ENCODE data around the gene NAAA.
"Not testable (repeated sequence)": the region's sequence is repeated elsewhere in the genome, so short reads cannot be mapped to it uniquely, and the experiment has no call there.

Gene NAAA

GRCh38 chr4:75919920-75920319 is 20.9 kb downstream of the NAAA start:
- DNase-seq (ENCODE audit: low spot score), result peak; percentile 52

DNA sequence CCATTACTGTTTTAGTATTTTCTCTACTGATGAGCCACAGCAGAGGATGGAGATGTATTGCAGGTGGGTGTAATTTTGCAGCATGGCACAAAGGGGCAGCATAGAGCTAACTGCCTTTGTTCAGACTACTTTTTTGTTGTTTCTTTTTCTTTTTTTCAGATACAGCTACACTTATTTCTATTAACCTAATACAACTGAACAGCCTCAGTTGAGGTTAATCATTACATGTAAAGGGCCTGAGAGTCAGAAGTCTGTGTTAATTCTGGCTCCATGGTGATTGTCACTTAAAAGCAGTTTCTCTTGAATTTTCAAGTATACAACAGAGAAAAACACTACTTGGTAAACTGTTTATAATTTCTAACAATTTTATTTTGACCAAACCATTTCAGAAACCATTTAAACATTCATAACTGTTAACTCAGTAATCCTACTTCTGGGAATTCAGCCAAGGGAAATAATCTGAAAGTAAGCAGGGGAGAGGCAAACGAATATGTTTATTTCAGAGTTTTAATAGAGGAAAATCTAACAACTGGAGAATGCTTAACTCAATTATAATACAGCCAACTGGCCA is 24.6 kb downstream of the NAAA start:
- peak; percentile 73 for DNase-seq (ENCODE audit: low spot score)

DNA sequence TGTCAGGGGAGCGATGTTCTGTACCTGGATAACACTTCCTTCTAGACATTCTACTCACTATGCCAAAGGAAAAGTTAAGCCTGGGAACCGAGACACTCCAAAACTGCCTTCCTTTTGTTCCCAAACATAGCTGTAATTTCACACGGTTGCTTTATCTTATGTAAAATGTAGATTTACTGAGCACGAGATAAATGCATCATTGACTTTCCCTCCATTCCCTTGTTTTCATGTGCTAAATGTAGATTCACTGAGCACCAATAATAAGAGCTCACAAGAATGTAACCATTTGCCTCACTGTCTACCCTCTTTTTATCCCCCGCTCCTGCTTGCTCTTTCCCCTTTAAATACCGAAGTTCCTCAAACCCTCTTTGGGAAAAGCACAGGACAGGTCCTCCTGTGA is 27.8 kb downstream of the NAAA start:
- no peak for DNase-seq (ENCODE audit: low spot score)

DNA sequence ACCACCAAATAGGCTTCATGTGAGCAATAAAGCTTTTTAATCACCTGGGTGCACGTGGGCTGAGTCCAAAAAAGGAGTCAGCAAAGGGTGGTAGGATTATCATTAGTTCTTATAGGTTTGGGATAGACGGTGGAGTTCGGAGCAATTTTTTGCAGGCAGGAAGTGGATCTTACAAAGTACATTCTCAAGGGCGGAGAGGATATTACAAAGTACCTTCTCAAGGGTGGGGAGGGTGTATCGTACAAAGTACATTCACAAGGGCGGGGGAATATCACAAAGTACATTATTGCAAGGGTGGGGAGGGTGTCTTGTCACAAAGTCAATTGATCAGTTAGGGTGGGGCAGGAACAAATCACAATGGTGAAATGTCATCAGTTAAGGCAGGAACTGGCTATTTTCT is 30.0 kb downstream of the NAAA start:
- not testable (repeated sequence) for DNase-seq (ENCODE audit: low spot score)

- DNase-seq (ENCODE audit: low spot score), result no peak
These were observed 31.4 kb downstream of the NAAA start for GRCh38 chr4:75909405-75909804.

GRCh38 chr4:75908555-75908954 is 32.3 kb downstream of the NAAA start:
- no peak for DNase-seq (ENCODE audit: low spot score)

GRCh38 chr4:75907966-75908365 is 32.8 kb downstream of the NAAA start:
- DNase-seq (ENCODE audit: low spot score), result no peak

DNA sequence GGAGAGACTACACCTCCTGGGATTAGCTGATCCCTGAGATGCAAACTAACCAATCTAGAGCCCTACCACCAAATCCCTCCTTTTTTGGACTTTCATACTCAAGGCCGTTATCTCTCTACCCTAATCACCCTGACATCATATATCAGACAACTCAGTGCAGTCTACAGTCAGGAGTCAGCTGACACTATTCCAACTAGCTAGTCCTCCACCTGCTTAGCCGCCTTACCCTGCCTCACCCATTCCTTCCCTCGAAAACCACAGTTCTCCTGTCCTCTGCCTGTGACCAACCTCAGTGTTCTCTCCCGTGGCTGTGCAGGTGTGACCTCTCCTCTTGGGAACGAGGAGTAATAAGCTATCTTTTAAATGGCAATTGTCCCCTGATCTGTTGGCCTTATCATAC is 36.7 kb downstream of the NAAA start:
- DNase-seq (ENCODE audit: low spot score), result no peak

DNA sequence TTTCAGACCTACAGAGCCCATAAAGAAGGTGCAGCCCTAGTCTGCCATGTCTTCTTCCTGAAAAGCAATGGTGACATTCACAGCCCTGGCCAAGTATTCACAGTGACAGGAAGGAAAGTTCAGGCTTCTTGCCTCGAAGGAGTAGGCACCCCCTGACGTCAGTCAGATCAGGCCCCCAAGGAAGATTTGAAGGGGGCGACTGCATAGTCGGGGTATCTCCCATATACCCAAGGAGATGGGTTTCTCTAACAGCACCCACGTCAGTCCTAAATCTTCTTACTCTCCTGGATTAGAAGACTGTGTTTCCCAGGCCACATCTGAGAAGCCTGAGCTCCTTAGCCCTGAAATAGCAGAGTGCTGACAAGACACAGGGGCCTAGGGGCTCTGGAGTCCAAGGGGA is 38.5 kb downstream of the NAAA start, which contains the start of gene PPEF2:
TSS of gene PPEF2 (minus strand) at position 101 of the 400 bp plus-strand sequence. CDS start 6,127 bp downstream, outside the sequence.
- DNase-seq (ENCODE audit: low spot score), result no peak

GRCh38 chr4:75898536-75898935 is 42.3 kb downstream of the NAAA start:
- DNase-seq (ENCODE audit: low spot score), result no peak

DNA sequence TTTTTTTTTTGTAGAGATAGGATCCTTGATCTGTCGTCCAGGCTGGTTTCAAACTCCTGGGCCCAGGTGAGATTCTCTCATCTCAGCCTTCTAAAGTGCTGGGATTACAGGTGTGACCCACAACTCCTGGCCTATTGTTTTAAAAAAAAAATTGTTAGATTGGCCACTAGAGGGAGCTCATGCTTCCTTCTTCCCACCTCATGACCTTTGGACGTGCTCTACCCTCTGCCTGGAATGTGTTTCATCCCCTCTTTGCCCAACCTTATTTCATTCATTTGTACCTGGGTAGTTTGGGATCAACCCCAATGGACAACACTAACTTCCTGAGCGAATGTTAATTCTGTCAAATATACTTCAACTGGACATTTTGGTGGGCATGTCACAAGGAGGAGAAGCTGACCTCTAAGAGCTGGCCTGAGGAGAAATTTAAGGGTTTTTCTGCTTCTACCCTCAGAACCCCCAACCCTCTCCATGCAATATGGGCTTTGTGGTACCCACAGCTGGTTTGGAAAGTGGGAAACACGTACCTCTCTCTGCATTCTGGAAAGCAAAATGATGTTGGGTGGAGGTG is 45.0 kb downstream of the NAAA start:
- no peak for DNase-seq (ENCODE audit: low spot score)

- DNase-seq (ENCODE audit: low spot score), result no peak
These were observed 48.3 kb downstream of the NAAA start for GRCh38 chr4:75892508-75892907.

DNA sequence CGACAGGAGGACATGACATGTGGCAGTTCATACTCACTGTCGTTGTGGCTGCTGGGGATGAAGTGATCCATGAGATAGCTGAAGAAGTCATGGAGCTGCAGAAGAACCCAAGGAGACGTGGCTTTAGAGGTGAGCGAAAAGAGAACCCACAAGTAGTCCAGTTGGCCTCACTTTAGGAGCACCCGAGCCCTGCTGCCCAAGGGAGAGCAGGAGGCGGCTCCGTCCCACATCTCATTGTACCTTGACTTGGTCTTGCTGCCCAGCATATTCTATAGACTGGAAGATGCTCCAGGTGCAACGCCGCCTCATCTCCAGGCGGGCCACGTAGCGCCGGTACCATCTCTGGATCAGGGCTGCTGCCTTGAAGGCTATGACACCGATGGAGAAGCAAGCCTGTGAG is 49.2 kb downstream of the NAAA start:
- DNase-seq (ENCODE audit: low spot score), result no peak

DNA sequence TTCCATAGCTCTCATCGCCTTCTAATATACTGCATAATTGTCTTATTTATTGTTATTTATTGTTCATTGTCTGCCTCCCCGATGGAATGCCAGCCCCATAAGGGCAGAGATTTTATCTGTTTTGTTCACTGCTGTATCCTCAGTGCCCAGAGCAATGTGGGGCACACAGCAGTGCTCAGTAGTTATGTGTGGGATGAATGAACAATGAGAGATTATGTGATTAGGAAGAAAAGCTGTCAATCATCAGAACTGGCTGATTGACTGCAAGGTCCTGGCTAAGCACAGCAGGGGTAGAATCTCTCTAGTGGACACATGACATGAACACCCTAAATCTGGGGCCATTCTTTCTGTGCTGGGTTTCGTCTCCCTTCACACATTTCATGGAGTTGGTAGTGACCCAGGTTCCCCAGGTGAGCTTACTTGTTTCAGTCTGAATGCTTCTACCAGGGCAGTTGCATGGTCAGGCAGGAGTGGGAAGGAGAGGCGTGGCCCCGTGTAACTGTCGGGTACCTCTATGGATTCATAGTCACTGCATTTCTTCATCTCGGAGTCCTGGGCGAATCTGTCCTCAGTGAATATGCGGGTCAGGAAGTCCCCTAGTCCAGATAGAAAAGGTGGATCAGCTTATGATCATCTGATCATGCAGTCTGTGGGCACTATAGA is 51.1 kb downstream of the NAAA start:
- no peak for DNase-seq (ENCODE audit: low spot score)

- DNase-seq (ENCODE audit: low spot score), result no peak
These were observed 54.7 kb downstream of the NAAA start for GRCh38 chr4:75886104-75886503.

GRCh38 chr4:75881476-75881875 is 59.3 kb downstream of the NAAA start:
- DNase-seq (ENCODE audit: low spot score), result no peak

- no peak for DNase-seq (ENCODE audit: low spot score)
These were observed 60.5 kb downstream of the NAAA start for GRCh38 chr4:75880278-75880677.

DNA sequence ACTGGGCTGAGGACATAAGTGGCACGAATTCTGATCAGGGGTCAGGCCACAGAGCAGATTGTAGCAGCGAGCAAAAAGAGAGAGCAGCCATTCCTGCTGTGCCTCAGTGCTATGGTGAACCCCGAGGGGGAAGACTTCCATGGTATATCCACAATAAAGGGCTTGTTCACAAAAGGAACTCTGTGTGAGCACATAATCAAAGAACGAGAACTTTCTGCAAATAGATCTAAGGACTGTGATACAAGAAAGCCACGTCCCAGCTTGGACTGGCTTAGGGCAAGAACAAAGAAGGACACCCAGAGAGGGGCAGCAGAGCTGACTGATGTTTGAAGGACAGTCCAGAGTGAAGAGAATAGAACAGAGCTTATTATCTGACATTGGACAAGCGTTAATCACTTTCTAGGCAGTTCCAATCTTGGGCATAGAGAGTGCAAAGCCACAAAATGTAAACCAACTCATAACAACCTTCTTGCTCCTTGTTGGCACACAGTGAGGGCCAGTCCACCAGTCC is 62.5 kb downstream of the NAAA start:
- DNase-seq (ENCODE audit: low spot score), result no peak

DNA sequence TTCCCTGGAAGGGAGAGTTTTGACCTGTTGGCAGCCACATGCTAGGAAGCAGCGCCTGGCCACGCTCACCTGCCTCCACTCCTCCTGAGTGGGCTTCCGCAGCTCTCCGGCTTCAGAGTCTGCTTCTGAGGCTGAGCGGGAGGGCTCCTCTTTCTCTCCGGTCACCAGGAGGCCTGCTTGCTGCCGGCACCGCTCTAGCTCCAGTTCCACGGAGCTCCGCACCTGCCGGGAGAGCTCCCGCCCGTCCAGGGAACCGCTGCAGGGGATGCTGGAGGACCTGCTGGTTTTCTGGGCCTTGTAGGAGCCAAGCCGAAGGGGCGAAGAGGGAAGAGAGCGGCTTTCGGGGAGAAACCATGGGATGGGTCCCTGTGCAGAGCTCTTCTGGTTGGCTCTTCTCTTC is 64.6 kb downstream of the NAAA start:
- DNase-seq (ENCODE audit: low spot score), result no peak

- DNase-seq (ENCODE audit: low spot score), result no peak
These were observed 71.7 kb downstream of the NAAA start for GRCh38 chr4:75869100-75869499.

DNA sequence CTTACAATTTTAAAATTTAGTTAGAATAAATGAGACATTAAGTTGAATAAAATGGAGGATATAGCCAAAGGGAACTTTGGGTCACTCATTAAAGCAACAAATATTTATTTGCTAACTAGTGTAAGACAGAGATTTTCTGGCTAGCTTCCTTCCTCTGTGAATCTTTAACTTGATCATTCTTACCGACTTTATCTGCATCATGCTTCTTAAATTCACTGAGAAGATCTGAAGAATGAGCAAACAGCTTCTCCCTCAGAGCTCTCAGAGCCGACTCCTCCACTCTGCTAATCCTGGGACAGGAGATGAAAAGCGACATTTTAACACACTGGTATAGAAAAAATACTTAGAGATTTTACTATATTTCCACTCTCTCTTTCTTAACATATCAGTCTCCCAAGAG is 73.7 kb downstream of the NAAA start:
- no peak for DNase-seq (ENCODE audit: low spot score)
